ENCODE measurements around the gene PAGE4. TPM values are rescaled to one million over a fixed set of nuclear protein-coding genes. Genes with fewer than 3 reads are reported as not detected.

PAGE4 gene
- total RNA-seq, 1 donor from 2014 or later: not detected

DNA sequence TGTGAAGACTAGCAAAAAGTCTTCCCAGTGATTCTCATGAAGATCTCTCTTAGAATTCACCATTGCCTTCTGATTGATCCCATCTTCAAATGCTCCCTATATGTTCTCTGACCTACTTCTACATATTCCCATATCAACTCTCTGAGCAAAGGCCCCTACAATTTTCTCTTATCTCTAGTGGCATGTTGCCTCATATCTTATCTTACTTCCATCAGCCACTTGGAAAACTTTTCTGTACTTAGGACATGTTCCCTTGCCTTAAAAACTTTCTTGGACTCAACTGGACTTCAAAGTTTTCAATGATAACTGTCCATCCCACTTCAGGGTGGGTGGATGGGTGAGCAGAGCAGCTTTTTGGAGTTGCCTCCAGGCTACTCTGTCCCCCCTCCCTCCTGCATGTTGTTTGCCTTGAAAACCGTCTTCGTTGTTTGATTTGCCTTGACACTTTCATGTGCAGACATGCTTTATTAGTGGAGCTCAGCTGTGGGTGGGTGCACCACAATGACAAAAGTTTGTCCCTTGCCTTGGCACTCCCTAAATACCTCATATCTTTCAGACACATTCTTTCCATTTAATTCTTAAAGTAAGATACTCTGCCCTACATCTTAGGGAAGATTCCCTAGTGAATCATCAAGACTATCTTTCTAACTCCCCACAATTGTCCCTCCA is 31.9 kb downstream of the PAGE4 start:
- TF ChIP-seq, protein P1, sequence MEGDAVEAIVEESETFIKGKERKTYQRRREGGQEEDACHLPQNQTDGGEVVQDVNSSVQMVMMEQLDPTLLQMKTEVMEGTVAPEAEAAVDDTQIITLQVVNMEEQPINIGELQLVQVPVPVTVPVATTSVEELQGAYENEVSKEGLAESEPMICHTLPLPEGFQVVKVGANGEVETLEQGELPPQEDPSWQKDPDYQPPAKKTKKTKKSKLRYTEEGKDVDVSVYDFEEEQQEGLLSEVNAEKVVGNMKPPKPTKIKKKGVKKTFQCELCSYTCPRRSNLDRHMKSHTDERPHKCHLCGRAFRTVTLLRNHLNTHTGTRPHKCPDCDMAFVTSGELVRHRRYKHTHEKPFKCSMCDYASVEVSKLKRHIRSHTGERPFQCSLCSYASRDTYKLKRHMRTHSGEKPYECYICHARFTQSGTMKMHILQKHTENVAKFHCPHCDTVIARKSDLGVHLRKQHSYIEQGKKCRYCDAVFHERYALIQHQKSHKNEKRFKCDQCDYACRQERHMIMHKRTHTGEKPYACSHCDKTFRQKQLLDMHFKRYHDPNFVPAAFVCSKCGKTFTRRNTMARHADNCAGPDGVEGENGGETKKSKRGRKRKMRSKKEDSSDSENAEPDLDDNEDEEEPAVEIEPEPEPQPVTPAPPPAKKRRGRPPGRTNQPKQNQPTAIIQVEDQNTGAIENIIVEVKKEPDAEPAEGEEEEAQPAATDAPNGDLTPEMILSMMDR (IDR thresholded peaks at IDR 0.05; ENCODE audit: unreplicated experiment): no peak
- Mint-ChIP-seq H3K27ac (ENCODE audit: unreplicated experiment) (no peak overlapping the region), H3K36me3 (ENCODE audit: low read depth, unreplicated experiment) (no peaks in the 10 kb centered on the region)

DNA sequence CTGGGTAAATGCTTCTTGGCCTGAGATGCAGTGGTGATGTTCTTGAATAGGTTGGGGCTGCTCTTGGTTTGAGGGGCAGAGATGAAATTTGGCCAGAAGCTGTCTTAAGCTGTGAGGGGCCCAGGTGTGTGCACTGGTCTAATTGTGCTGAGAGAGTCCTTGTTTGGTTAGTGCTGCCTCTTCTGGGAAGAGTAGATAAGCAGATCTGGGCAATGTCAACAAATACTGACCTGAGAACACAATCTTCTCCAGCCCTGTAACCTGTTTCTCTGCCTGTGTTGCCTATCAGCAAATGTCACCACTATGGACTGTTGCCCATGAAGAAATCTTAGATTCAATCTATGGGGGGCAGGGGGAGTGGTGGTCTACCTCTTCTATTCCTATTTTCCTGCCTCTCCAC is 33.0 kb downstream of the PAGE4 start:
- no peak overlapping the region for H3K4me3 Mint-ChIP-seq (ENCODE audit: unreplicated experiment)
- H3K9me3 Mint-ChIP-seq (ENCODE audit: unreplicated experiment): no peaks in the 10 kb centered on the region
- no peak overlapping the region for H3K27ac Mint-ChIP-seq (ENCODE audit: unreplicated experiment)

More for the DNA sequence above, 31.9 kb downstream of the PAGE4 start:
- Mint-ChIP-seq H3K27me3 (ENCODE audit: unreplicated experiment) (peaks cover 2% of the 10 kb centered on the region), H3K4me3 (ENCODE audit: unreplicated experiment) (no peak overlapping the region), H3K4me1 (ENCODE audit: unreplicated experiment) (peaks cover 3% of the 10 kb centered on the region), H3K9me3 (ENCODE audit: unreplicated experiment) (no peaks in the 10 kb centered on the region)
- no peak for DNase-seq (ENCODE audit: low spot score)

DNA sequence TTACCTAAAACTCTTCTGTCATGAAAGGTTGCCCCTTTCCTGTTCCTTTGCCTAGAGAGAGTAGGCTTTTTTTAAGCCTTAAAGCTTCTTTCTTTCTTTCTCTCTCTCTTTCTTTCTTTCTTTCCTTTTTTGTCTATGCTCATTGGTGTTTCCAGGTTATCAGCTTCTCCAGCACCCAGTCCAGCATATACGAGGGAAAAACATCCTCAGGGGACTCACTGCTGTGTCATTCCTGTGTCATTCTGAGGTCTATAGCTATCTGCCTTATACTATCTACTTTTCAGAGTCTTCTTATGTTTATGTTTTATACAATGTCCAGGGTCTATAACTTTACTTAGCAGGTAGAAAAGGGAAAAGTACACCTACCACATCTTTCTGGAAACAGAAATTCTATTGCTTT is 39.6 kb downstream of the PAGE4 start:
- no peak for DNase-seq (ENCODE audit: low spot score)
- TF ChIP-seq, protein P1 (IDR thresholded peaks at IDR 0.05; ENCODE audit: unreplicated experiment): no peak
- H3K27me3 Mint-ChIP-seq (ENCODE audit: unreplicated experiment): no peaks in the 10 kb centered on the region
- H3K4me1 Mint-ChIP-seq (ENCODE audit: unreplicated experiment): no peaks in the 10 kb centered on the region
- H3K27ac Mint-ChIP-seq (ENCODE audit: unreplicated experiment): no peak overlapping the region
- no peaks in the 10 kb centered on the region for H3K36me3 Mint-ChIP-seq (ENCODE audit: low read depth, unreplicated experiment)
- no peaks in the 10 kb centered on the region for H3K9me3 Mint-ChIP-seq (ENCODE audit: unreplicated experiment)
- H3K4me3 Mint-ChIP-seq (ENCODE audit: unreplicated experiment): no peak overlapping the region

More for the DNA sequence above, 33.0 kb downstream of the PAGE4 start:
- H3K27me3 Mint-ChIP-seq (ENCODE audit: unreplicated experiment): no peaks in the 10 kb centered on the region
- TF ChIP-seq, protein P1 (IDR thresholded peaks at IDR 0.05; ENCODE audit: unreplicated experiment): no peak
- peaks cover 3% of the 10 kb centered on the region for H3K4me1 Mint-ChIP-seq (ENCODE audit: unreplicated experiment)
- no peak for DNase-seq (ENCODE audit: low spot score)
- no peaks in the 10 kb centered on the region for H3K36me3 Mint-ChIP-seq (ENCODE audit: low read depth, unreplicated experiment)

DNA sequence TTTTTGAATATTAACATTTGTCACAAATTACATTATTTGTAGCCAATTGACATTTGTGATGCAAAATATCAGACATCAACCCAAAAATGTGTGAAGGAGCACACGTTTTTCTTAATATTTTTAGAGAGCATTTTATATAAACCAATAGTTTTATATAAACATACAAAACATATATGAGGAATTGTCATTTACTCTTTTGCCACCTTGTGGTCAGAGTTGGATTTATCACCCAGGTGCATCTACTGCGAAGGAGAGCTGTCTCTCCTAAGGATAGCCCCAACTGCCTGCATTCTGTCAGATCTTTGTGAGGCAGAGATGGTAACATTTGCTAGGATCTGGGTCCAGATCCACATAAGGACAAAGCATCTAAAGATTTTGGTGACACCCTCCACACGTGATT is 47.6 kb downstream of the PAGE4 start:
- TF ChIP-seq, protein P1 (IDR thresholded peaks at IDR 0.05; ENCODE audit: unreplicated experiment): peak; percentile 56
- no peak overlapping the region for H3K4me3 Mint-ChIP-seq (ENCODE audit: unreplicated experiment)

DNA sequence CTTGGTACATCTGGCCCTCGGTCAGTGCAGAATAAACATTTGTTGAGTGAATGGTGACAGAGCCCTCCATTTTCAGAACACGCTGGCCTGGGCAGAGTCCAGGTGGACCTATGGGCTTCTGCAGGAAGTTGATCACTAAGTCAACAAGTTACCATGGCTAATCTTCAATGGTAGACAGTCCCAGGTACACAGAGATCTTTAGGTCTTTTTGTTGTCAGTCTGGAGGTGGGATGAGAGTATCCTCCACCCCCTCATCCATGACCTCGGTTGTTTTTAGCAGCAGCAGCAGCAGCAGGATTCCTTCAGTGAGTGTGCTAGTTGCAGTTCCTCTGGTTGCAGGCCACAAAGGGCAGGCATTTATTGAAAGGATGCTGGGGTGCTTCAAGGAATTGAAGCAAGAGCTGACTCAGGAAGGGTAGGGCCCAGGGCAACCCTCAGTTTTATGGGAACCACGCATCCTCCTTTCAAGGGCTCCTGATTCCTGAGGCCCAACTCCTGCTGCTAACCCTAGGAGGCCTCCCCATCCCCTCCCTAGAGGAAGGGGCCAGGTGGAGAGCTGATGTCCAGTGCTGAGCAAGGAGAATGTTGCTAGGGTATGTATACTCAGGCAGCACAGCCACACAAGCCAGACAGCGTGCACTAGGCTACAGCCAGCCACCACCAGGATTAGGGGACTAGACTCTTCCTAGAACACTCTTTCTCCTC is 48.4 kb downstream of the PAGE4 start:
- no peak for DNase-seq (ENCODE audit: low spot score)
- Mint-ChIP-seq H3K36me3 (ENCODE audit: low read depth, unreplicated experiment) (no peaks in the 10 kb centered on the region), H3K4me3 (ENCODE audit: unreplicated experiment) (no peak overlapping the region), H3K27ac (ENCODE audit: unreplicated experiment) (no peak overlapping the region), H3K27me3 (ENCODE audit: unreplicated experiment) (no peaks in the 10 kb centered on the region), H3K9me3 (ENCODE audit: unreplicated experiment) (no peaks in the 10 kb centered on the region), H3K4me1 (ENCODE audit: unreplicated experiment) (peaks cover 15% of the 10 kb centered on the region)
- TF ChIP-seq, protein P1 (IDR thresholded peaks at IDR 0.05; ENCODE audit: unreplicated experiment): no peak

More for the DNA sequence above, 47.6 kb downstream of the PAGE4 start:
- DNase-seq (ENCODE audit: low spot score): peak; percentile 17
- Mint-ChIP-seq H3K4me1 (ENCODE audit: unreplicated experiment) (peaks cover 12% of the 10 kb centered on the region), H3K9me3 (ENCODE audit: unreplicated experiment) (no peaks in the 10 kb centered on the region), H3K36me3 (ENCODE audit: low read depth, unreplicated experiment) (no peaks in the 10 kb centered on the region), H3K27me3 (ENCODE audit: unreplicated experiment) (no peaks in the 10 kb centered on the region), H3K27ac (ENCODE audit: unreplicated experiment) (no peak overlapping the region)

All from endothelial cell (in vitro differentiated cells).